Esophagus muscularis mucosa (tissue), 4 donors: ENCODE data around the gene SWAP70. TPM values are rescaled to one million over a fixed set of nuclear protein-coding genes. Genes with fewer than 3 reads are reported as not detected.
A peak's percentile ranks its signal among the peaks of the same experiment; 100 is the strongest.

Source experiments
- DNase-seq: peaks from one replicate; pipeline ENCODE4 v3.0.0-alpha.2; 2017; ENCODE audit errors: extremely low spot score
- H3K27ac ChIP-seq, 4 donors: fragments of 200-600 bp; sonication (generic); replicated peaks in 1 of 4; 1 replicate in 3 of 4; 2 replicates in 1 of 4; pipeline ENCODE4 v1.5.1; 2016 to 2019; ENCODE audit warnings: mild to moderate bottlenecking in 1 of 4
- H3K27me3 ChIP-seq, 4 donors: fragments of 200-600 bp; sonication (generic); one replicate each; pipeline versions ENCODE4 v1.5.1 to v1.6.0; 2016 to 2019
- H3K36me3 ChIP-seq, 4 donors: fragments of 200-600 bp; sonication (generic); one replicate each; pipeline ENCODE4 v1.5.1; 2016 to 2019
- H3K4me1 ChIP-seq, 4 donors: fragments of 200-600 bp; sonication (generic); one replicate each; pipeline ENCODE4 v1.5.1; 2016 to 2019
- H3K4me3 ChIP-seq, 4 donors: fragments of 200-600 bp; sonication (generic); 1 replicate in 2 of 4; 2 replicates in 2 of 4; pipeline ENCODE4 v1.5.1; 2016 to 2019; ENCODE audit warnings: mild to moderate bottlenecking in 4 of 4, moderate library complexity in 1 of 4
- H3K9me3 ChIP-seq, 4 donors: fragments of 200-600 bp; sonication (generic); 1 replicate in 3 of 4; 2 replicates in 1 of 4; pipeline ENCODE4 v1.5.1; 2016 to 2019
- CTCF ChIP-seq, 3 experiments: fragments of 200-600 bp in 2 of 3; fragments of 450-650 bp in 1 of 3; sonication (generic) in 2 of 3; IDR thresholded peaks; one replicate each; pipeline ENCODE4 v1.5.1; 2017 to 2019; ENCODE audit warnings: antibody characterized with exemption in 3 of 3, mild to moderate bottlenecking in 2 of 3, moderate library complexity in 1 of 3
- EP300 ChIP-seq: sonication (generic); formaldehyde crosslinking; IDR thresholded peaks from one replicate; pipeline ENCODE4 v1.6.1; 2017; ENCODE audit warnings: antibody characterized with exemption
- POLR2A ChIP-seq: fragments of 450-650 bp; IDR thresholded peaks from one replicate; pipeline ENCODE4 v1.6.1; 2017; ENCODE audit warnings: antibody characterized with exemption, moderate library complexity, mild to moderate bottlenecking, low read depth
- POLR2AphosphoS5 ChIP-seq, 2 donors: sonication (generic); formaldehyde crosslinking; IDR thresholded peaks; one replicate each; pipeline ENCODE4 v1.6.1; 2017; ENCODE audit warnings: antibody characterized with exemption in 2 of 2
- WGBS: methylation state at CpG from one replicate; pipeline ENCODE4 v1.1.5; 2018; 5-methylcytosine and 5-hydroxymethylcytosine counted together
- intact Hi-C: fragments of 100-400 bp; cut with DNase I; formaldehyde crosslinking; loops from one replicate; pipeline ENCODE4 v1.15.1; 2023
- total RNA-seq, 4 donors: library from RNA; depleted of rRNA; stranded (reverse); fragments of >200 nt; gene quantifications; one replicate each; pipeline versions ENCODE4 v1.1.0 to v1.2.1, GENCODE V29; 2016

The SWAP70 gene
- total RNA-seq, 4 donors from 2014 or later, result 37.8 to 54.9 (median 46.5) TPM

GRCh38 chr11:9756461-9756860 is 92.6 kb downstream of the SWAP70 start:
- TF ChIP-seq EP300 (no peak), POLR2AphosphoS5 (IDR thresholded peaks at IDR 0.05) (no peak), POLR2A (no peak), CTCF (IDR thresholded peaks at IDR 0.05) (no peak)
- peaks cover 0 to 8% (median 6%) of the 10 kb centered on the region in 4 donors for H3K36me3 ChIP-seq
- no peak overlapping the region for H3K4me3 ChIP-seq
- peak overlapping the region in 3 of 4 donors; percentile 7 to 31 (median 15) for H3K27ac ChIP-seq
- peaks cover 40 to 66% (median 52%) of the 10 kb centered on the region in 4 donors for H3K4me1 ChIP-seq
- no peaks in the 10 kb centered on the region for H3K27me3 ChIP-seq
- 94% methylated on average over 5 of the region's 5 CpGs for WGBS
- no peaks in the 10 kb centered on the region for H3K9me3 ChIP-seq
- no peak for DNase-seq
- intact Hi-C loops, result loop anchor here (5.0 to 10.0 kb wide), 4 partner anchors 101 to 551 kb away; partner anchors contain the start of gene ADM

GRCh38 chr11:9756878-9757277 is 93.0 kb downstream of the SWAP70 start:
- 96% methylated on average over 6 of the region's 6 CpGs for WGBS
- Histone ChIP-seq H3K27me3 (no peaks in the 10 kb centered on the region), H3K4me3 (no peak overlapping the region), H3K27ac (peak overlapping the region in 2 of 4 donors; percentile 7 to 31), H3K9me3 (no peaks in the 10 kb centered on the region), H3K36me3 (peaks cover 0 to 5% (median 4%) of the 10 kb centered on the region in 4 donors), H3K4me1 (peaks cover 40 to 66% (median 52%) of the 10 kb centered on the region in 4 donors)
- intact Hi-C loops, result loop anchor here (5.0 to 10.0 kb wide), 4 partner anchors 100 to 550 kb away; partner anchors contain the start of gene ADM
- TF ChIP-seq CTCF (IDR thresholded peaks at IDR 0.05) (no peak), POLR2AphosphoS5 (IDR thresholded peaks at IDR 0.05) (no peak), POLR2A (no peak), EP300 (no peak)
- DNase-seq, result no peak

- H3K9me3 ChIP-seq, result no peaks in the 10 kb centered on the region
- peak overlapping the region; percentile 86 to 94 (median 91) for H3K27ac ChIP-seq
- no peaks in the 10 kb centered on the region for H3K27me3 ChIP-seq
- intact Hi-C loops, result loop anchor here (5.0 to 10.0 kb wide), 4 partner anchors 99 to 549 kb away; partner anchors contain the start of gene ADM
- TF ChIP-seq EP300, result no peak
- TF ChIP-seq POLR2A, result peak; percentile 22
- TF ChIP-seq POLR2AphosphoS5 (IDR thresholded peaks at IDR 0.05), result peak; percentile 10 to 57
- peak; percentile 92 to 97 (median 95) for TF ChIP-seq CTCF (IDR thresholded peaks at IDR 0.05)
- peak overlapping the region; percentile 68 to 82 (median 78) for H3K4me3 ChIP-seq
- peaks cover 40 to 66% (median 52%) of the 10 kb centered on the region in 4 donors for H3K4me1 ChIP-seq
- no peaks in the 10 kb centered on the region for H3K36me3 ChIP-seq
- peak; percentile 95 for DNase-seq
- 7% methylated on average over 25 of the region's 64 CpGs for WGBS
Observed at GRCh38 chr11:9757809-9758636, 94.1 kb downstream of the SWAP70 start.

GRCh38 chr11:9758637-9759518 is 95.0 kb downstream of the SWAP70 start:
- intact Hi-C loops, result loop anchor here (5.0 to 10.0 kb wide), 4 partner anchors 98 to 548 kb away; partner anchors contain the start of gene ADM
- WGBS, result 22% methylated on average over 36 of the region's 58 CpGs
- Histone ChIP-seq H3K4me3 (peak overlapping the region; percentile 68 to 82 (median 78)), H3K27me3 (no peaks in the 10 kb centered on the region), H3K36me3 (no peaks in the 10 kb centered on the region), H3K9me3 (no peaks in the 10 kb centered on the region), H3K27ac (peak overlapping the region; percentile 86 to 94 (median 91)), H3K4me1 (peaks cover 40 to 61% (median 49%) of the 10 kb centered on the region in 4 donors)
- peak; percentile 25 to 45 (median 35) for TF ChIP-seq CTCF (IDR thresholded peaks at IDR 0.05)
- TF ChIP-seq POLR2AphosphoS5 (IDR thresholded peaks at IDR 0.05), result peak in 1 of 2 donors; percentile 50
- TF ChIP-seq POLR2A, result no peak
- DNase-seq, result no peak
